Glutamatergic neuron (in vitro differentiated cells): ENCODE measurements around the gene CHI3L1. TPM values are rescaled to one million over a fixed set of nuclear protein-coding genes. Genes with fewer than 3 reads are reported as not detected.
A peak's percentile ranks its signal among the peaks of the same experiment; 100 is the strongest.

Source experiments
- DNase-seq: peaks from one replicate; pipeline ENCODE4 v3.0.0; 2022
- H3K27ac Mint-ChIP-seq: one replicate; pipeline ENCODE4 v1.8.0; 2020; ENCODE audit warnings: mild to moderate bottlenecking, mixed read lengths, inconsistent platforms; ENCODE audit not compliant: unreplicated experiment
- H3K27me3 Mint-ChIP-seq: one replicate; pipeline ENCODE4 v1.8.0; 2020; ENCODE audit warnings: mild to moderate bottlenecking, moderate library complexity, mixed read lengths, inconsistent platforms; ENCODE audit not compliant: unreplicated experiment
- H3K36me3 Mint-ChIP-seq: one replicate; pipeline ENCODE4 v1.8.0; 2020; ENCODE audit warnings: mild to moderate bottlenecking, mixed read lengths, inconsistent platforms; ENCODE audit not compliant: unreplicated experiment
- H3K4me1 Mint-ChIP-seq: one replicate; pipeline ENCODE4 v1.8.0; 2020; ENCODE audit warnings: mild to moderate bottlenecking, low read depth, mixed read lengths, inconsistent platforms; ENCODE audit not compliant: unreplicated experiment
- H3K4me3 Mint-ChIP-seq: one replicate; pipeline ENCODE4 v1.8.0; 2020; ENCODE audit warnings: mild to moderate bottlenecking, mixed read lengths, inconsistent platforms; ENCODE audit not compliant: unreplicated experiment
- H3K9me3 Mint-ChIP-seq: one replicate; pipeline ENCODE4 v1.8.0; 2020; ENCODE audit warnings: mild to moderate bottlenecking, moderate library complexity, mixed read lengths, inconsistent platforms; ENCODE audit not compliant: unreplicated experiment
- CTCF ChIP-seq: fragments of 200-600 bp; sonication (generic); IDR thresholded peaks from one replicate; pipeline ENCODE4 v1.5.0; 2021; ENCODE audit not compliant: partially characterized antibody, unreplicated experiment
- total RNA-seq: library from RNA; stranded (reverse); fragmentation: NEBNext Ultra II Directional; extraction: Animal tissue kit (Norgen Biotek cat#: 25700); gene quantifications from one replicate; pipeline ENCODE4 v1.2.1, GENCODE V29; 2021; ENCODE audit not compliant: unreplicated experiment

The CHI3L1 gene
- total RNA-seq, 1 donor from 2014 or later = not detected

GRCh38 chr1:203146537-203146936 lies 40.0 kb downstream of the CHI3L1 start:
- Mint-ChIP-seq H3K9me3 (peaks cover 2% of the 10 kb centered on the region), H3K36me3 (peaks cover 10% of the 10 kb centered on the region), H3K27me3 (peaks cover 15% of the 10 kb centered on the region), H3K4me3 (no peak overlapping the region), H3K27ac (no peak overlapping the region), H3K4me1 (peaks cover 26% of the 10 kb centered on the region)
- DNase-seq = no peak
- no peak for TF ChIP-seq CTCF

- no peak overlapping the region for H3K27ac Mint-ChIP-seq
- DNase-seq = no peak
- H3K9me3 Mint-ChIP-seq = peaks cover 2% of the 10 kb centered on the region
- no peak overlapping the region for H3K4me3 Mint-ChIP-seq
- no peak for TF ChIP-seq CTCF
- peaks cover 15% of the 10 kb centered on the region for H3K27me3 Mint-ChIP-seq
- peaks cover 10% of the 10 kb centered on the region for H3K36me3 Mint-ChIP-seq
- peaks cover 26% of the 10 kb centered on the region for H3K4me1 Mint-ChIP-seq
These were observed 40.5 kb downstream of the CHI3L1 start for GRCh38 chr1:203146042-203146369.

GRCh38 chr1:203145321-203146041 lies 41.0 kb downstream of the CHI3L1 start:
- Mint-ChIP-seq H3K4me1 (peaks cover 26% of the 10 kb centered on the region), H3K27ac (no peak overlapping the region), H3K36me3 (peaks cover 10% of the 10 kb centered on the region), H3K27me3 (peaks cover 15% of the 10 kb centered on the region), H3K9me3 (peaks cover 2% of the 10 kb centered on the region), H3K4me3 (no peak overlapping the region)
- no peak for DNase-seq
- no peak for TF ChIP-seq CTCF

DNA sequence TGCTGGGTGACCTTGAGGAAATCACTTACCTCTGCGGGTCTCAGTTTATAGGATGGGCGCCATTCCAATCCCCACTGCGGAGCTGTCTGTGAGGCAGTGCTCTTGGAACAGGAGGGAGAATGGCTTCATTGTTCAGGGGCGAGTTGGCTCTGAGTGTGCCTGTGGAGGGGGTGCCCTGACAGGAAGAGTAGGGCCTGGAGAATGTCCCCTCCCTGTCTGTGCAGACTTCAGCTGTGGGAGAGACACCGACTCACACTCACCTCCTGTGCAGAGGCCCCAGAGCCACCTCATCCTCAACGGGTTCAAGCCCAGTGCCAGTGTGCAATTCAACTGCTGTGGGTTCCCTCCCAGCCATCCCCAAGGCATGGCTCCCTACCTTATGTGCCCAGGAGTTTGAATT lies 41.8 kb downstream of the CHI3L1 start:
- H3K27ac Mint-ChIP-seq = no peak overlapping the region
- H3K9me3 Mint-ChIP-seq = peaks cover 2% of the 10 kb centered on the region
- peaks cover 10% of the 10 kb centered on the region for H3K36me3 Mint-ChIP-seq
- DNase-seq = no peak
- no peak overlapping the region for H3K4me3 Mint-ChIP-seq
- no peak for TF ChIP-seq CTCF
- H3K27me3 Mint-ChIP-seq = peaks cover 12% of the 10 kb centered on the region
- peaks cover 23% of the 10 kb centered on the region for H3K4me1 Mint-ChIP-seq

DNA sequence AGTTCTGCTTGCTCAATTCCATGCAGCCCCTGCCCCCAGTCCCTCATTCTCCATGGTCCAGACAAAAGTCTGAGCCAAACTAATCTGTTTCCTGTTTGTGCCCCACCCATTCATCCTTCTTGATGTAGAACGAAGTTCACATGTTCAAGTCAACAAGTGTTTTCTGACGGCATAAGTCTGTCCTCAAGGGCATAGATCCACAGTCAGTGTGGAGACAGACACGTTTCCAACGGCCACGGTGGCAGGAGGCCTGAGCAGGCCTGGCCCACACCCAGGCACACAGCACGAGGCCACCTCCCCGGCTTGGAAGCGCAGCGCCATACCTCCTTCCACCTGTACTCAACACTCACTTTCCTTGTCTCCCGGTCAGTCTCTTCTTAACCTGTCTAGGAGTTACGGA lies 42.9 kb downstream of the CHI3L1 start:
- peak overlapping the region; percentile 43 for H3K4me3 Mint-ChIP-seq
- peaks cover 17% of the 10 kb centered on the region for H3K4me1 Mint-ChIP-seq
- no peak overlapping the region for H3K27ac Mint-ChIP-seq
- H3K27me3 Mint-ChIP-seq = peaks cover 8% of the 10 kb centered on the region
- no peak for DNase-seq
- H3K36me3 Mint-ChIP-seq = peaks cover 10% of the 10 kb centered on the region
- peaks cover 2% of the 10 kb centered on the region for H3K9me3 Mint-ChIP-seq
- no peak for TF ChIP-seq CTCF
